Stimulated activated CD8-positive, alpha-beta memory T cell treated with anti-CD3 and anti-CD28 coated beads, Interleukin-15, amount 100 ng/mL, for 24 hours (primary cell): Measurements from ENCODE around the gene A1CF.
"Not testable (repeated sequence)": the region's sequence is repeated elsewhere in the genome, so short reads cannot be mapped to it uniquely, and the experiment has no call there.

ENCODE experiments used
- DNase-seq: peaks from one replicate; pipeline ENCODE4 v3.0.0-alpha.2; 2020; ENCODE audit warnings: low read depth

The A1CF gene

DNA sequence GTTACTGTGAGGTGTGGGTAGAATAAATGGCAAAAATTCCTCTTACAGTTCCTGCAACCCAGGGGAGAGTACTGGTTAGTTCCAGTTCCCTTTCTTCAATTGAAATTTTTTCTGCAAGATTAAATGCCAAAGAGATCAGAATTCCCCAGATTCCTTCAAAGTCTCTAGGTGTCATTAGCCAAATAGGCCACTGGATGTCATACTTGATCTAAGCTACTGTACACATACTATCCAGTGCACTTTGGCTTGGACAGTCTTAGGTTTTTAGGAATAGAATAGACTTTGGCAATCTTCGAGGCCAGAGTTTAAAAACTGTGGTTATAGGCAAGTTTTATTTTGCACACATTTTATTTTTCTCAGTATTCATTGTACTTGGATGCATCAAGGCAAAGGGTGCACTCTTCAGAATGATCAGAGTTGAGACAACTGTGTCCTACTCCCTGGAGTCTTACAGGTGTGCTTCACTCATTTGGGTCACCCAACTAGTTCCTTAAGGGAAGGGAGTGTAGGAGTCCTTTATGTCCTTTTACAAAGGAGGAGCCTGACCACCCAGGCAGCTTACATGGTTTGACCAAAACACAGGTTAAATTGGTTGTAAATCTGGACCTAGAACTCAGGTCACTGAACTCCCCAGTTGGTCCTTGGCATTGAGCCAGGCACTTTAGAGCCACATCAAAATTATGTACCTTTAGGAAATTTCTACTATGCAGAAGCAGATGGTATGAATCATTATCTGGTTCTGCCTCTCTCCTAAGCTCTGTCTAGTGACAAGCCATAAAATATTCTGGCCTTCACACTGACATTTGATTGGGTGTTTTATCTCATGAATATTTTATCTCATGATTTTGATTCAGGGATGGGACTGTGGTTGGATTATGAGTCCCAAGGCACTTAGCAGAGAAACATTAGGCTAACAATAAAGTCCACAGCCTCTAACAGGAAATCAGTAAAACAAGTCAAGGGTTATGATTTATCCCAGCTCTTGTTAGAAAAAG lies 96.2 kb downstream of the A1CF start:
- no peak for DNase-seq

DNA sequence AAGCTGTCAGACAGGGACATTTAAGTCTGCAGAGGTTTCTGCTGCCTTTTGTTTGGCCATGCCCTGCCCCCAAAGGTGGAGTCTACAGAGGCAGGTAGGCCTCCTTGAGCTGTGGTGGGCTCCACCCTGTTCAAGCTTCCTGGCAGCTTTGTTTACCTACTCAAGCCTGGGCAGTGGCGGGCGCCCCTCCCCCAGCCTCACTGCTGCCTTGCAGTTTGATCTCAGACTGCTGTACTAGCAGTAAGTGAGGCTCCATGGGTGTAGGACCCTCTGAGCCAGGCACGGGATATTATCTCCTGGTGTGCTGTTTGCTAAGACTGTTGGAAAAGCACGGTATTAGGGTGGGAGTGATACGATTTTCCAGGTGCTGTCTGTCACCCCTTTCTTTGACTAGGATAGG lies 97.5 kb downstream of the A1CF start:
- DNase-seq, result not testable (repeated sequence)

DNA sequence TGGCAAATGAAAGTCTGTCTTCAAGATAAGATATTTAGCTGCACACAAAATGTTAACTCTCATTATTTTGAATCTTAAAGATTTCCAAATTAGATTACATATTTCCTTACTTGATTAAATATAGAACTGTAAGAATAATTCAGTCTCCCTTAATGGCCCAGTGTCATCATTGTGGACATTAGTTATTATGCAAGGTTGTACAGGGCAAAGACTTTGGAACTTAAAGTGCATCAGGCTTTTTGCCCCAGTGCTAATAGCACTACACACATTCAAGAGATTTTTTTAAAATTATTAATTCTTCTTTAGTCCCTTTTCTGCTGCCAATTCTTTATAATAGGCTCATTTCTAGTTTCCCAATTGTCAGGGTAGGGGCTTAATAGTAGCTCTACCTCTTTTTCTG lies 103.4 kb downstream of the A1CF start:
- not testable (repeated sequence) for DNase-seq

DNA sequence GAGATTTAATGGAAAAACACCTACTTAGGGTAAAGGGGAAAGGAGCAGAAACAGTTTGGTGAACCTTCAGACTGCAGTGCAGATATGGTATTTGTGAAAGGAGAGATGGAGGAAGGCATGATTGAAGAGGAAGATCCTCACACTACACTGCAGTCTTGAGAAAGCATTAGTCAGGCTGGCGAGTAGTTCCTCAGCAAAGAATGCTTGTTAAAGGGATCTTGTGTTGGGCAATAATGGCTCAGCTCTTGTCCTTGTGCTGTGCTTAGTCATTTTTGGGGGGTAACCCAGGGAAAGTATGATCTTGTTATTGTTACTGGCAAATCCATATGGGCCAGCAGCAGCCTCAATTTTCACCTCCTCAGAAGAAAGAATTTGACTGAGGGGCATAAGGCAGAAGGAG lies 105.4 kb downstream of the A1CF start:
- not testable (repeated sequence) for DNase-seq

DNA sequence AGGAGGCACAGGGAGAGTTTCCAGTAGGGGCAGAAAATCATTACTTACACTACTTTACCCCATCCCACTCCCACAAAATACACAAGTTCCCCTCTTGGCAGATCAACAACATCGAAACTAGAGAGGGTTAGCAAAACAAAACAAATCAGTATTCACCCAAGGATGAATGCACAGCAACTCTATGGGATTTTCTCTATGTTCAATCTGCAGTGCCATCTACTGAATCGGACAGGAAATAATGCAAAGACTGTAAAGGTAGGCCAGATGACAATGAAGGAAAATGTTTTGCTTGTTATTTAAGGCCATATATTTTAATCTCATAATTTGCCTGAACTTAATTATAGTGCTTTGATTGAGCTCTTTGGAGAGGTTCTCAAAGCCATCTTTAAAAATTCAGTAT lies 110.6 kb downstream of the A1CF start:
- DNase-seq, result not testable (repeated sequence)

DNA sequence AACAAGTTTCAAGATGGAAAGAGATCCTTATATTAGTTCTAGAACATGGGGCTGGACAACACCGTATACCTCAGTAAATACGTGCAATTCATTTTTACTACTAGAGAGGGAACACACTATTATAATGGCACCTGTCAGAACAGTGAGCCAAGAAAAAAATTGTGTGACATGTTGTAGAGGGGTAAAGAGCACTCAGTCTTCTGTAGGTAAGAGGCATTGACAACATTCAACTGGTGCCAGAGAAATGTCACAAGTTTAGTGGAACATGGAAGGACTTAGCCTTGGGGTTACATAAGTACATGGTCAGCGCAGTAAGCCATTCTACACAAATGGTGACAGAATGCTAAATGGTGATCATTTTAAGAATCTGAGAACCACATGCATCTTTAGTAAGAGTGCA lies 113.4 kb downstream of the A1CF start:
- DNase-seq, result not testable (repeated sequence)

DNA sequence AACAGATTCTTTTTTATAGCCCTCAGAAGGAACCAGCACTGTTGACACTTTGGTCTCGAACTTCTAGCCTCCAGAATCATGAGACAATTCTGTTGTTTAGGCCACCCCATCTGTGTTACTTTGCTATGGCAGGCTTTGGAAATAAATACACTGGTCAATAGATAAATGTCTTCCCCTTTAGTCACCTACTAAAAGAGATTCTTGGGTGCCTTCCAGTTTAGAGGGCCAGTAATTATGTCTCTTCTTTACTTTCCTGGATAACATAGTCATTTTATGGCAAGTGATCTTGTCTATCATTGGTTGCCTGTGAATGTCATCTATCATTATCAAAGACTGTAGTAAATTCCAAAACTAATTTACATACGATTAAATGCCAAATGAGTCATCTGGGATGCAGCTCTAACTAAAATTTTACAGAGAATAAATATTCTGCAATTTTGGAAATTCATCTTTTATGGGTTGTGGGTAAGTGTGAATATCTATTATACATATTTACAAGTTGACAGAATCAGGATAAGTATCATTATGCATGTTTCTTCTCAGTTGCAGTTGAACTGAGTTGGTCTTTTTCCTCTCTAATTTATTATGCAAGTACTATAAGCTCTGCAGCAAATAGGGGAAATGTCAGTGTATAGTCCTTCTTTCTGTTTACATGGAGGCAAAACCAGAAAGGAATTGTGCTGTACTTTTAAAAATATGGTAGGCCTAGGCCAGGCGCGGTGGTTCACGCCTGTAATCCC lies 118.5 kb downstream of the A1CF start:
- DNase-seq, result not testable (repeated sequence)
